ENCODE measurements around the gene PADI6. TPM values are rescaled to one million over a fixed set of nuclear protein-coding genes. Genes with fewer than 3 reads are reported as not detected.

The PADI6 gene
- total and polyA plus RNA-seq, 2 of the 8 experiments (the other 6 are each of a cell fraction or from before 2014, with no cell fraction given), result not detected

DNA sequence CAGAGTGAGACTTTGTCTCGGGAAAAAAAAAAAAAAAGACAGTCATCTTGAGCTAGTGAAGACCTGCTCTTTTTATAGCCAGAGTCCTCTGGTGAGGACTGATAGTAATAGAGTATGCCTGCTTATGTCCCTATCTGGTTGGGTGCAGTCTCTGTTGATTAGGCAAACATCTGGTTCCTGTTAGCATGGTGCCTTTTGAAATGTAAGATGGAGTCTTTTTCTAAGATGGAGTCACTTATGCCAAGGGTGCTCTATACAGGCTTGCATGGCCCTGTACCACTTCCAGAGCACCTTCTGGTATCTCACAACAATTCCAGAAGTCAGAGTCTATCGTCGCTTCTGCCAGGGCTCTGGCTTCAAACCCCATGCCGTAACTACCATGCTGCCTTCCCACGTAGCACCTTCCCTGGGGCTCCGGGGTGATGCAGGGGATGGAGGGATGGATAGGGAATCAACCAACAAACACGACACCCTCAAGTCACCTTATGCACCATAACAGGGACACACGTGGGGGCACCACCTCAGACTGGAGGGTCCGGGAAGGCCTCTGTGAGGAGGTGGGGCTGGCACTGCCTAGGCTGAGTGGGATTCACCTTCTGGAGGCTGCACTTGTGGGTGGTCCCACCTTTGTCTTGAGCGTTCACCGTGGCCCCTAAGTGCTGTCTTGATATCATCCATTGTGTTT lies 11.6 kb upstream of the PADI6 start:
- H3K4me3 ChIP-seq (ENCODE audit: extremely low read depth in 1 of 4, insufficient read depth in 2 of 4, low read depth in 3 of 4, low read length in 4 of 4), result no peak overlapping the region
- CTCF ChIA-PET (ENCODE audit: partially characterized antibody), result interaction anchor here (1.0 to 4.0 kb wide), 2 partner anchors 11 to 19 kb away, joined by 3 to 28 read pairs; partner anchors contain the start of gene PADI6
- POLR2A ChIA-PET (ENCODE audit: partially characterized antibody), result interaction anchor here (1.0 kb wide), 1 partner anchor 11 kb away, joined by 3 read pairs; the partner anchor contains the start of gene PADI6
- H3K23me2 ChIP-seq (ENCODE audit: low read depth, low read length), result no peaks in the 10 kb centered on the region
- H2BK5ac ChIP-seq (ENCODE audit: low read depth, low read length), result no peak overlapping the region
- no peaks in the 10 kb centered on the region for H3K9me3 ChIP-seq (ENCODE audit: insufficient read depth in 2 of 2, low read depth in 1 of 2, low read length in 1 of 2)
- H2BK12ac ChIP-seq (ENCODE audit: low read depth, low read length), result no peak overlapping the region
- FAIRE-seq, result no peak
- no peak overlapping the region for H3K9ac ChIP-seq (replicated peaks in 1 of 4; ENCODE audit: extremely low read depth in 1 of 4, low read depth in 3 of 4, low read length in 3 of 4)
- H3K23ac ChIP-seq (ENCODE audit: insufficient read length), result no peak overlapping the region
- no peak overlapping the region for H2AK5ac ChIP-seq (ENCODE audit: low read depth, low read length)
- no peak overlapping the region for H4K5ac ChIP-seq (ENCODE audit: insufficient read length, low read depth, low read length)
- no peaks in the 10 kb centered on the region for H3K27me3 ChIP-seq (replicated peaks in 1 of 4; ENCODE audit: control insufficient read depth in 3 of 4, extremely low read depth in 1 of 4, insufficient read depth in 3 of 4, low read length in 3 of 4)
- H2AFZ ChIP-seq (ENCODE audit: low read length), result no peak overlapping the region
- peaks cover 0 to 2% of the 10 kb centered on the region in 2 experiments for H4K20me1 ChIP-seq (replicated peaks in 1 of 2; ENCODE audit: control insufficient read depth in 1 of 2, insufficient read depth in 2 of 2, low read length in 2 of 2)
- H3K27ac ChIP-seq (ENCODE audit: low read depth, low read length), result no peak overlapping the region
- no peak overlapping the region for H3K14ac ChIP-seq (ENCODE audit: insufficient read length)
- no peak for DNase-seq (ENCODE audit: low read depth in 1 of 2, low spot score in 2 of 2)
- H3K79me2 ChIP-seq (ENCODE audit: control insufficient read depth in 1 of 2, insufficient read depth in 2 of 2, low read length in 2 of 2), result no peaks in the 10 kb centered on the region
- H3K4ac ChIP-seq (replicated peaks; ENCODE audit: insufficient read length, low read depth, low read length), result no peak overlapping the region
- no peaks in the 10 kb centered on the region for H3K79me1 ChIP-seq (ENCODE audit: low read depth, low read length)
- TF ChIP-seq CHD2 (IDR thresholded peaks at IDR 0.05; ENCODE audit: low read length) (no peak), RFX5 (IDR thresholded peaks at IDR 0.05; ENCODE audit: borderline replicate concordance, low read depth, low read length) (no peak), TBP (IDR thresholded peaks at IDR 0.05; ENCODE audit: low read depth, low read length) (no peak), CEBPB (IDR thresholded peaks at IDR 0.05; ENCODE audit: low read depth, low read length) (no peak), HDAC6 (IDR thresholded peaks at IDR 0.05; ENCODE audit: low read depth, low read length) (no peak), ZNF274 (IDR thresholded peaks at IDR 0.05; ENCODE audit: borderline replicate concordance, extremely low read depth, low read length) (no peak), RBBP5 (IDR thresholded peaks at IDR 0.05; ENCODE audit: borderline replicate concordance, low read depth, low read length) (no peak), NRF1 (IDR thresholded peaks at IDR 0.05; ENCODE audit: low read depth, low read length) (no peak)
- no peak overlapping the region for H2BK120ac ChIP-seq (replicated peaks; ENCODE audit: low read depth, low read length)
- WGBS, 2 experiments (ENCODE audit: extremely low coverage in 1 of 2, insufficient coverage in 1 of 2, insufficient read length in 1 of 2, insufficient replicate concordance in 2 of 2, low coverage in 1 of 2, low lambda C conversion rate in 2 of 2, missing lambda C conversion rate in 1 of 2), result 91% methylated on average over 9 of the region's 11 CpGs; no CpG with 5 or more reads in 1 of the 2 experiments
- peaks cover 0 to 2% (median 1%) of the 10 kb centered on the region in 4 experiments; a peak in 1 of 7 replicates for H3K4me1 ChIP-seq (replicated peaks in 1 of 4; ENCODE audit: control insufficient read depth in 3 of 4, insufficient read depth in 4 of 4, low read length in 3 of 4)
- H2BK20ac ChIP-seq (ENCODE audit: low read length), result no peak overlapping the region
- H4K8ac ChIP-seq (ENCODE audit: extremely low read depth, insufficient read depth, low read length), result peak overlapping the region; percentile 79; the same call in 1 of the 2 replicates
- H4K91ac ChIP-seq (replicated peaks; ENCODE audit: insufficient read length, low read length), result no peak overlapping the region
- no peak overlapping the region for H3K18ac ChIP-seq (ENCODE audit: extremely low read depth, low read length)
- no peak overlapping the region for H3K56ac ChIP-seq (replicated peaks; ENCODE audit: insufficient read length, low read depth, low read length)
- H2BK15ac ChIP-seq (ENCODE audit: low read length), result no peak overlapping the region
- no peak overlapping the region for H3K4me2 ChIP-seq (ENCODE audit: insufficient read depth in 1 of 2, low read depth in 2 of 2, low read length in 2 of 2)
- H3K36me3 ChIP-seq (ENCODE audit: control insufficient read depth in 2 of 4, insufficient read depth in 4 of 4, low read length in 3 of 4), result no peaks in the 10 kb centered on the region
